ENCODE measurements around the gene LCE1A.

The LCE1A gene

GRCh38 chr1:152827173-152827572, at the start of gene LCE1A:
LCE1A (plus strand) TSS chr1:152827473; CDS start chr1:152827473, 0 bp downstream.
- DNase-seq (ENCODE audit: low read depth) = no peak

- DNase-seq (ENCODE audit: low read depth) = no peak
These were observed 49.6 kb upstream of the LCE1A start for GRCh38 chr1:152777510-152778137.

- DNase-seq (ENCODE audit: low read depth) = peak; percentile 40
These were observed 44.2 kb upstream of the LCE1A start for GRCh38 chr1:152783095-152783494.

- DNase-seq (ENCODE audit: low read depth) = no peak
These were observed 41.2 kb upstream of the LCE1A start, which contains the start of gene LCE1E for GRCh38 chr1:152786077-152786476. LCE1E (plus strand) TSS chr1:152786257; CDS start chr1:152787300, 1,043 bp downstream.

- DNase-seq (ENCODE audit: low read depth) = no peak
These were observed 31.6 kb upstream of the LCE1A start for GRCh38 chr1:152795686-152796085.

- no peak for DNase-seq (ENCODE audit: low read depth)
These were observed 30.9 kb upstream of the LCE1A start, which contains the start of gene LCE1D for GRCh38 chr1:152796421-152796820. LCE1D (plus strand) TSS chr1:152796721; CDS start chr1:152797795, 1,074 bp downstream.

GRCh38 chr1:152801333-152801732, 25.9 kb upstream of the LCE1A start:
- DNase-seq (ENCODE audit: low read depth) = no peak

GRCh38 chr1:152806576-152806975, 20.7 kb upstream of the LCE1A start, which contains the start of gene LCE1C:
LCE1C (minus strand) TSS chr1:152806651; CDS start chr1:152805478, 1,173 bp downstream.
- DNase-seq (ENCODE audit: low read depth) = no peak

GRCh38 chr1:152811050-152811449, 16.2 kb upstream of the LCE1A start:
- DNase-seq (ENCODE audit: low read depth) = no peak

GRCh38 chr1:152811671-152812070, 15.6 kb upstream of the LCE1A start, which contains the start of gene LCE1B:
LCE1B (plus strand) TSS chr1:152811971; CDS start chr1:152812447, 476 bp downstream.
- DNase-seq (ENCODE audit: low read depth) = no peak

- no peak for DNase-seq (ENCODE audit: low read depth)
These were observed 10.0 kb upstream of the LCE1A start for GRCh38 chr1:152817309-152817708.

- DNase-seq (ENCODE audit: low read depth) = no peak
These were observed 4.0 kb upstream of the LCE1A start for GRCh38 chr1:152823294-152823693.

GRCh38 chr1:152824964-152825363, 2.3 kb upstream of the LCE1A start:
- no peak for DNase-seq (ENCODE audit: low read depth)

- no peak for DNase-seq (ENCODE audit: low read depth)
These were observed 9.6 kb downstream of the LCE1A start for GRCh38 chr1:152836870-152837269.

GRCh38 chr1:152842556-152842955, 15.3 kb downstream of the LCE1A start, which contains the start of gene LCE6A:
LCE6A (plus strand) TSS chr1:152842856; CDS start chr1:152843521, 665 bp downstream.
- no peak for DNase-seq (ENCODE audit: low read depth)

- peak; percentile 97 for DNase-seq (ENCODE audit: low read depth)
These were observed 28.4 kb downstream of the LCE1A start for GRCh38 chr1:152855661-152856060.

GRCh38 chr1:152858062-152858461, 30.8 kb downstream of the LCE1A start:
- DNase-seq (ENCODE audit: low read depth) = no peak

- no peak for DNase-seq (ENCODE audit: low read depth)
These were observed 32.4 kb downstream of the LCE1A start, which contains the start of gene LCE7A for GRCh38 chr1:152859696-152860095. LCE7A (plus strand) TSS chr1:152859996; CDS start chr1:152860698, 702 bp downstream.

GRCh38 chr1:152860129-152860528, 32.9 kb downstream of the LCE1A start:
- DNase-seq (ENCODE audit: low read depth) = no peak

- no peak for DNase-seq (ENCODE audit: low read depth)
These were observed 34.1 kb downstream of the LCE1A start for GRCh38 chr1:152861374-152861773.

- DNase-seq (ENCODE audit: low read depth) = no peak
These were observed 37.2 kb downstream of the LCE1A start for GRCh38 chr1:152864443-152864842.

GRCh38 chr1:152866321-152866720, 39.0 kb downstream of the LCE1A start:
- DNase-seq (ENCODE audit: low read depth) = no peak

GRCh38 chr1:152869808-152870419, 42.6 kb downstream of the LCE1A start:
- no peak for DNase-seq (ENCODE audit: low read depth)
